HS-5 (cell line): ENCODE measurements around the gene MAN1C1.

Source experiments
- DNase-seq: peaks from one replicate; pipeline ENCODE4 v3.0.0-alpha.2; 2012; ENCODE audit warnings: low read depth

The MAN1C1 gene

DNA sequence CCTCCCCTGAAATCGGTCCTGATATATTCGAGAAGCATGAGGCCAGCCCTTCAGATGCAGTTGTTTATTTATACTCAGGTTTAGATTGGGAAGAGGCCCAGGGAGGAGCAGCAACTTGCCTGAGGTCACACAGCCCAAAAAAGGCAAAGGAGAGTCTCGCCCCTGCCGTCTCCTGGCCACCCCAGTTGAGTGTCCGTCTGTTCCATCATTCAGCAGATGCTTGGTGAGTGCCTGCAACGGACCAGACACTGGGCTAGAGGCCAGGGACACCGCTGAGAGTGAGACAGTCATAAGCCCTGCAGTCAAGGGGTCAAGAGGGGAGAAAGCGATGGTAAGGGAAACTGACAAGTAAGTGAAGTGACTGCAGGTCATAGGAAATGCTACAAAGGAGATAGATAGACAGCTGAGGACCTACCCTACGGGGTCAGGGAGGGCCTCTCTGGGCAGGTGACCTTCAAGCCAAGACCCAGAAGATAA, 168.0 kb downstream of the MAN1C1 start:
- DNase-seq = no peak

DNA sequence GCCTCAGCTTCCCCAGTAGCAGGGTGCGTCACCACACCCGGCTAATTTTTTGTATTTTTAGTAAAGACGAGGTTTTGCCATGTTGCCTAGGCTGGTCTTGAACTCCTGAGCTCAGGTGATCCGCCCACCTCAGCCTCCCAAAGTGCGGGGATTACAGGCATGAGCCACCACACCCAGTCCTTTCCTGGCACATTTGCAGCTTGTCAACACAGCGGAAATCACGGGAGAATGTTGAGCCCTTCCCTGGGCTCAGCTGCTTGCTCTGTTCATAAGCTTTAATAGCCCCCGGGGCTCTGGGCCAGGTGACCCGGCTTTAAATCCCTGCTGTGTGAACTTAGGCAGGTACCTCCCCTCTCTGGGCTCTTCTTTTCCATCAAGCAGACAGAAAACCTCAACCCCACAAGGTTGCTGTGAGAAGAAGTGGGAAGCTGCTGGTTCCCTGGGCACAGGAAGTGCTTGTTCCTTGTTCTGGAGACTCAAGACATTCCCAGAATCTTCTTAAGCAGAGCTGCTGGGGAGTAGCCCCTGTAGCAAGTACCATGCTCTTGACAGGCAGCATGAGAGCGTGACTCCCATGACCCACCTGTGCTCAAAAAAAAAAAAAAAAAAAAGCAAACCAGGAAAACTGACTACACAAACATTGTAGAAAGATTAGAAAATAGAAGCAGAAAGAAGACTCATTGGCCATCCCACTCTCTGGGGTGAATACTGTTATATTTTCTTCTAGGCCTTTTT, 168.9 kb downstream of the MAN1C1 start:
- DNase-seq = no peak

DNA sequence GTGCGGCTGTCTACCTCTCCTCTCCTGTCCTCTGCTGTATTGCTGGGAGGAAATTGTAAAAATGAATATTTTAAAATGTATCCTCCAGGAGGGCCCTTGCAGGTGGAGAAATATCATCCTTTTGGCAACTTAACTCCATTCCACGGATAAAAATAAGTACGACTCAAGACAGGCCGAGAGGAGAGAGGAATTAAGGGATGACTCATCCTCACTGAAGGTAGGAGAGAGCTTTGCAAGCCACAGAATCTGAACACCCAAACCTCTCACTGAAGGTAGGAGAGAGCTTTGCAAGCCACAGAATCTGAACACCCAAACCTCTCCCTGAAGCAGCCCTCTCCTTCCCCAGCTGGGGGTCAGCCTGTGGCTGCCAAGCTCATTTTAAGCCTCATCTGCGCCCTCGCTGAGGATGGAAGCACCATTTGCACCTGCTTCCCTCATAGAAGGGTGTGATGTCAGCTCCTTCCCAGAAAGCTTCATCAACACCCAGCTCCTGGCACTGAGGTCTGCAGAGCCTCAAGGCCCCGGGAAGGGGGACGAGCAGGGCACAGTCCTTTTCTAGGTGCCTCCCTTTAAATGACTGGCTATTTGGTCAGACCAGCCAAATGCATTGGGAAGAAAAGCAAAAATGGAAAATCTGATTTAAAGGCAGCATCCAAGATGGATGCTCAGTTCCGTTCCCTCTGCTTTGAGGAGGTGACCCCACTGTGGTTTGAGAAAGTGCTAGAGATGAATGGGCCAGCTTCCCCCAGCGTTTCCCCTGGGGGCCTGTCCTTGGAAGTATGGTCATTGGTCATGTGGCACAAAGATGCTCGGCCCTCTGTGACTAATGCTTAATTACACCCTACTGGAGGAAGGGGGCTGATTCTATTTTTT, 170.5 kb downstream of the MAN1C1 start:
- DNase-seq = no peak

DNA sequence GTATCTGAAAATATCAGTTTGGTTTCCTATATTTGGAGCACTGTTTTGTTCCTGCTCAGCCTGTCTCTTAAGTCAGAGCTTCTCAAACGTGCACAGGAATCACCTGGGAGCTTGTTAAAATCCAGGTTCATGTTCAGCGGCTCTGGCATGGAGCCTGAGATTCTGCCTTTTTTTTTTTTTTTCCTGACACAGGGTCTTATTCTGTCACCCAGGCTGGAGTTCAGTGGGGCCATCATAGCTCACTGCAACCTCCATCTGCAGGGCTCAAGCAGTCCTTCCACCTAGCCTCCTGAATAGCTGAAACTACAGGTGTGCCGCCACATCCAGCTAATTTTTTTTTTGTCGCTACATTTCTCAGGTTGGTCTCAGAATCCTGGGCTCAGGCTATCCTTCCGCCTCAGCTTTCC, 171.2 kb downstream of the MAN1C1 start:
- DNase-seq = no peak

DNA sequence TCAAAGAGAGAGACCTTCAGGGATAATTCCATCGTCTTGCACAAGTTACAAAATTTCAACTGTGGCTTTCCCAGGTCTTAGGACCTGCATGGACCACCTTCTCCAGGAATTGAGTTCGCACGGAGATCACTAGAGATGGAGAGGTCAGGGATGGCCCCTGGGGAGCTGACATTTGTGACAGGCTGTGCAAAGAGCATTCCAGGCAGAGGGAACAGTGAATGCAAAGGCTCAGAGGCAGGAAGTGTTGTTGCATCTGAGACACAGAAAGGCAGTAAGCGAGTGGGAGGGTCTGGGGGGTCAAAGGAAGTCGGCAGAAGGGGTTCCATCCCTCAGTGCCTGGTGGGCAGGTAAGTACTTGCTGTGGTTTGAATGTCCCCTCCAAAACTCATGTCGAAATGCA, 173.9 kb downstream of the MAN1C1 start:
- DNase-seq = no peak

DNA sequence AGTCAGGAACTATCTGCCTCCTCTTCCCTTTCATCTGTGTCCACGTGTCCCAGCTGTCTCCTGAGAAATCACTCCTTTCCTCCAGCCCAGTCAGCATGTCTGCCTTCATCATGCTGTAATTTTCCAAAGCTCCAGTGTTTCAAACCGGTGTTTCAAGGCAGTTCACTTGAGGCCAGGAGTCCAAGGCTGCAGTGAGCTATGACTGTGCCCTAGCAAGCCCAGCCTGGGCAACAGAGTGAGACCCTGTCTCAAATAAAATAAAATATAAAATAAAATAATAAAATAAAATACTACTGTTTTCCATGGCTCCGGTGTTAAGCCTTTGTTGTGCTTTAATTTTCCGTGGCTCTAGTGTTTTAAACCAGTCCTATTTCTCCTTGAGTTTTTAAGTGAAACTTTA, 175.5 kb downstream of the MAN1C1 start:
- DNase-seq = no peak

DNA sequence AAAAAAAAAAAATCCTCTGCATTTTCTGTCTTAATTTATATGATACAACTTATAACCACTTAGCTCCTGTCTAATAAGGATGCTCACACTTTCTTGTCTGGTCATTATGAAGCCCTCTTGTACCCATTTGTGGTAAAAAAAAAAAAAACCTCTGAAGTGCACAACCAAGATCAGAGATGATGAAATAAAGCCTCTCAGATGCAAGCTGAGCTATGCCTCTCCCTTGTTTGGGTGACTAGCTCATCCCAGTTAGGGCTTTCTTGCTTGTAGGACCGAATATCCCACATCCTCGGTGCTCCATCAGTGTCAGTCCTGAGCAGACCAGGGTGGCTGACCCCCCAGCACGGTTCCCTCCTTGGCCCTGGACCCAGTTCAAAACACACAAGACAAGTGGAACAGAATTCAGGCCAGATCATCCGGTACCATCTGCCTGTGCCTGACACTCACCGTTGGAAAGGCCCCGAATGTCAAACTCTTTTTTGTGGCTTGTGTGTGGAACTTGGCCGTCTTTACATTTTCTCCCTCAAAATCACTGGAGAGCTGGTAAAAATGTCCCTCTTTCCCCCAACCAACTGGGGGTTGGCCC, 177.1 kb downstream of the MAN1C1 start:
- no peak for DNase-seq

DNA sequence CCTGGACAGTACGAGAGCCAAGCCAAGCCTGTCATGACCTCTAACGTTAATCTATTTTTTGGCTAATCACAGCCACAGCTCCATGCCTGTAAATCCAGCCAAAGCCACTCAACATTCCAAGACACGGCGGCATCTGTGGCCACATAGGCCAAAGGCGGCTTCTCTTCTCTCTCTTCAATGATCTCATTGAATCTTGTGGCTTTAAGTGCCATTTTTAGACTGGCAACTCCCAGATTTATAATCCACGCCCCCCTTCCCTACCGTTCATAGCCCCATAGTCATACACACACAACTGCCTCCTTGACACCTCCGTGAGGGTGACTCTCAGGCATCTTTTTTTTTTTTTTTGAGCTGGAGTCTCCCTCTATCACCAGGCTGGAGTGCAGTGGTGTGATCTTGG, 177.7 kb downstream of the MAN1C1 start:
- DNase-seq = no peak

DNA sequence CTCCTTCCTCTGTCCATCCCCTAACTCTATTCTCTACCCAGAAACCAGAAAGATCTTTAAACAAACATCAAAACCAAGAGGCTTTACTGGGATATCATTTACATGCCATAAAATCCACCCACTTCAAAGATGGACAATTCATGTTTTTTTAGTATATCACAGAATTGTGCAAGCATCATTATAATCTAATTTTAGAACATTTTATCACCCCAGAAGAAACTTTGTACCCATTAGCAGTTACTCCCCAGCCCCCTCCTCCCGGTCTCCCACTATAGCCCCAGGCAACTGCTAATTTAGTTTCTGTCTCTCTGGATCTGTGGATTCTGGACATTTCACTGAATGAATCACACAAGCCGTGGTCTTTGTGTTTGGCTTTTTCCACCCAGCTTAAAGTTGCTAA, 178.6 kb downstream of the MAN1C1 start:
- no peak for DNase-seq

DNA sequence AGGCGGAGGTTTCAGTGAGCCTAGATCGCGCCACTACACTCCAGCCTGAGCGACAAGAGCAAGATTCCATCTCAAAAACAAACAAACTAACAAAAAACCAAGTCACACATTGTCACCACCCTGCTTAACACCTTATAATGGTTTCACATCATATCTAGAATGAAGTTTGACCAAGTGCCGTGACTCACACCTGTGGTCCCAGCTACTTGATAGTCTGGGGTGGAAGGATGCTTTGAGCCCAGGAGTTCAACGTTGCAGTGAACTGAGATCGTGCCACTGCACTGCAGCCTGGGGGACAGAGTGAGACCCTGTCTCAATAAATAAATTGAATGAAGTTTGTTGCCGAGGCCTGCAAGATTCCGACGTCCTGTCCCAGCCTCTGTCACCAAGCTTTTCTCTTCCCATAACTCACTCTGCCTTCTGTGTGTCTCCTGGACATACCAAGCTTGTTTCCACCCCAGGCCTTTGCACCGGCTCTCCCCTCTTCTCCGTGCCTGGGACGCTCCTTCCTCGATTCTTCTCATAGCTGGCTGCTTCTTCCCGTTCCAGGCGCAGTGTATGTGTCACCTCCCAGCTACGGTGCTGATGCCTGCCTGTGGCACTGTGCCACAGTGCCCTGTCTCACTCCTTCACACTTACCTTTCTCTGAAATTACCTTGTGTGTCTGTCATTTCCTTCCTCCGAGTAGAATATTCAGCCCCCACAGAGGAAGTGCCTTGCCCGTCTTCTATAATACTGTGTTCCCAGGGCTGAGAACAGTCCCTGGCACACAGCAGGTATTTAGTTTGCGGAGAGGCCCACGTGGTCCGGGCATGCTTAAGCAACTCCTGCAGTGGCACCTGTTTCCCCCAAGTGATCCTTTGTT, 179.6 kb downstream of the MAN1C1 start:
- DNase-seq = no peak

DNA sequence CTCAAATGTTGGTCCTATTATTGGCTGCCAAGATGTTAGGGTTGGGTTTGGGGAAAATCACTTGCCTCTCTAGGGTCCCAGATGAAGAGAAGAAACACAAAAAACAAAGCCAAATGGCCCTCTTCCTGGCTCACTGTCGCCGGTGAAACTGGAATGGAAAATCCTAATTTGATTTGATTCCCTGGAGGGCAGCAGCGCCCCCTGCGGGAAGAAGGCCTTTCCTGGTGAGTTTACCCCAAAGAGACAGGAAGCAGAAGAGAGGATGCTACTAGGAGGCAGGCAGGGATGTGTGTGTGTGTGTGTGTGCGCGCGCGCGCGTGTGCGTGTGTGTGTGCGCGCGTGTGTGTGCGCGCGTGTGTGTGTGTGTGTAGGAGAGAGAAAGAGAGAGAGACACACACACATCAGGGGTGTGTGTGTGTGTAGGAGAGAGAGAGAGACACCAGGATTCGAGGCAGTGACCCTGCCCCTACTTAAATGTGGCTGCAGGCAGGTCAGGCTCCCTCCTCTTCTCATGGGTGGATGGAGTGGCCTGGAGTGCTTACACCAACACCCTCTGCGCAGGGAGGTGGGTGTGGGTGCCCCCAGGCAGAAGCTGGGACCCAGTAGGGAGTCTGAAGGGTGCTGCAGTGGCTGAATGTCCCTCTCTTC, 180.3 kb downstream of the MAN1C1 start:
- no peak for DNase-seq

DNA sequence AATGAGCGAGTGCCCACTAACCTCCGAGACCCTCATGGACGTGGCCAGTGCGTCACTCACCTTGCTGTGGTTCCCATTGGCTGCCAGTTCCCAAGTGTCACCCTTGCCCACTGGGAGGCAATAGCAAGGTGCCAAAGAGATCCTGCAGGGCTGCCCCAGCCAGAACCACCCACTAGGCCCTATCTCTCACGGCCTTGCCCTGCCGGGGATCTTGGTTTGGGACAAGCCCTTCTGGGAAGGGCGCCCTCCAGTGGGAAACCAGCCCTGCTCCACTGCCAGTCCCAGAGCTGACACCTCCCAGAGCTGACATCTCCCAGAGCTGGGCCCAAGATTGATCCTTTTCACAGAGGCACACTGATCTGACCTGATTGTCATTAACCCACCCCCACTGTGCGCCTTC, 181.3 kb downstream of the MAN1C1 start:
- DNase-seq = no peak

DNA sequence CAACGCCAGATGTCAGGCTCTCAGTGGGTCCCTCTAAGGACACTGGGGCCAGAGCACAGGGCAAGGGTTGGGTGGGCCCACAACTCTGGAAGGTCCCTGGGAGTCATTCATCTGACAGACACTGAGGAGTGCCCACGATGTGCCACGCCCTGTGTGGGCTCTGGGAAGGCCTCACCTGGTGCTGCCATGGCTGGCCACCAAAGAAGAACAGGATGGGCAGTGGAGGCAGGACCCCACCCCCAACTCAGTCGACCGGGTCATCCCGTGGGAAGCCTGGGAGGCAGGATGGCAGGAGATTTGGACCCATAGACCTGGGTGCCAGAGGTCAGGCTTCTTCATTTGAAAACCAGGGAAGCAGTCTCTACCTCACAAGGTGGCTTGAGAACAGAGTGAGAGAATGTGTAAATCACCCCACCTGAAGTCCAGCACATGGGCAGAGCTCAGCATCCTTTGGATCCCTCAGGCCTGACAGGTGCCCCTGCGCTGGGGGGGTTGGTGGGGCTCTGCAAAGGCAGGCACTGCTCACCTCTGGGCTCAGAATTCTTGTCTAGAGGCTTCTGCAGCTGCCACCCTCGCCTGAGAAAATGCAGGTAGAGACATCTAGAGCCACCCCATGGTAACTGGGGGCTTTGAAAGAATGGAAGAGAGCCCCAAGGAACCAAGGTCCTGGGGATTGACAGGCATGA, 182.2 kb downstream of the MAN1C1 start:
- DNase-seq = no peak

DNA sequence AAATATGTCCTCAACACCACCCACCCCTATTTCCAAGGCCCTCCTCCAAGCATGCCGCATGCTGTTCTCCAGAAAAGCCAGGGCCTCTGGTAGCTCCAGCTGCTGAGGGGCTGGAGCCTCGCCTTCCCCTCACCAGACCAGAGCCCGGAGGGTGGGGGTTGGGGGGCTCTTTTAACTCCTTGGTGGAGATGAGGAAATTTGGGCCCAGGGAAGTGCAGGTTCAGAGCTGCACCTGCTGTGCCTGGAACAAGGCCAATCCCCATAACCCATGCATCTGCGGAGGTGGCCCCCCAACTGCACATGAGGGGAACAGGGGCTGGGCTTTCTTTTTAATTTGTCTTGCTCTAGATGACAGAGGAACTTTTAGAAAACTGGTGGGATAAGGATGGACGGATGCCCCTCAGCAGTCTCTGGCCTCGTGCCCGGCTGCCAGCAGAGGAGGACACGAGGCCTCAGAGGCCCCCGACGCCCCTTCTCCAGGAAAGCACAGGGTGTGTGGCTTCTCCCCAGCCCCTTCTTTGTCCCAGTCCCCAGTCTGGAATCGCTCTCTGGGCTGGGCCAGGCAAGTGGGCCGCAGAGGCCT, 182.9 kb downstream of the MAN1C1 start:
- no peak for DNase-seq

DNA sequence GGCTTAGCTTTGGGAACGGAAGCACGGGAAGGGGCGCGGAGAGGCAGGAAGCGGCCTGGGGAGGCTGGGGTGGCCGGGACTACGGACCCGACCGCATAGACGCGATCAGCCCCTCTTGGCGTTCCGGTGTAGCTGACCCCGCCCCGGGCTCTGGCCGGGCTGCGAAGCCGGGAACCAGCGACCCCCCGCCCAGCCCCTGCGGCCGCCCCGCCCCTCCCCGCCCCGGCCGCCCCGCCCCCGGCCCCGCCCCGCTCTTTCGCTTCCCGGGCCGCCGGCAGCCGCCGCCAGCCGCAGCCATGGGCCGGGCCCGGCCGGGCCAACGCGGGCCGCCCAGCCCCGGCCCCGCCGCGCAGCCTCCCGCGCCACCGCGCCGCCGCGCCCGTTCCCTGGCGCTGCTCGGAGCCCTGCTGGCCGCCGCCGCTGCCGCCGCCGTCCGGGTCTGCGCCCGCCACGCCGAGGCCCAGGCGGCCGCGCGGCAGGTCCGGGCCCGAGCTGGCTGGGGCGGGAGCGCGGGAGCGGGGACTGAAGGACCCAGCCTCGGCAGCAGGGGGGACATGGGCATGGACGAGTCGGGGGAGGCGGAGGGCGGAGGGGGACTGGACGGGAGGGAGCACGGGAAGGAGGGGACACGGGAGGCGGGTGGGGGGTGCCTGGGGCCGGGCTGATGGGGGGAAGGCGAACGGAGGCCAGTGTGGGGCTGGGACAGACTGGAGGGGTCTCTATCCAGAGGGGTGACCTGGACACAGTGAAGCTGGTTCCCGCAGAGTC, 183.5 kb downstream of the MAN1C1 start, which contains the start of gene SELENON:
SELENON (plus strand) TSS at position 259 of the 768 bp plus-strand sequence; CDS start at position 297, 38 bp downstream.
- no peak for DNase-seq

DNA sequence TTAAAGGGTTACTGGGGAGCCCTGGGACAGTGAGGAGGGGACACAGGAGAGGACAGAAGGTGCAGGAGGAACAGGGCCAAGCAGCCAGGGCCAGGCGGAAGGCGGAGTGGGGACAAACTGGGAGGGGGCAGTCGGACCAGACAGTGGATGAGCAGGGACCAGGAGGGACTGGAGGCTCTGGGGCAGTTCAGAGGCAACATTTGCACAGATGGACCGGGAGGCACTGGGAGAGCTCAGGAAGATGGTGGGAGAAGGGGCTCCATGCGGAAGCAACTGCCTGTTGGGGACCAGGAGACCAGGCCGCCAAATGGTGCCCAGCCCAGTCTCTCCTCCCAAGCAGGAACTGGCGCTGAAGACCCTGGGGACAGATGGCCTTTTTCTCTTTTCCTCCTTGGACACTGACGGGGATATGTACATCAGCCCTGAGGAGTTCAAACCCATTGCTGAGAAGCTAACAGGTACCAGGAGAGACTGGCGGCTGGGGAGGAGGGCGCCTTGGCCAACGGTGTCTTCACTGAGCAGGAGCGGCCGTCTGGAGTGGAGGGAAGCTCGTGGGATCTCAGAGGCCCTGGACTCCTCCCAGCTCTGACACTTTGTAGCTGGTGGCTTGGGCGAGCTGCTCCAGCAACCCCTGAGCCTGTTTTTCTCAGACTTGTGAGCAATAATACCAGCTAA, 184.2 kb downstream of the MAN1C1 start:
- DNase-seq = no peak

DNA sequence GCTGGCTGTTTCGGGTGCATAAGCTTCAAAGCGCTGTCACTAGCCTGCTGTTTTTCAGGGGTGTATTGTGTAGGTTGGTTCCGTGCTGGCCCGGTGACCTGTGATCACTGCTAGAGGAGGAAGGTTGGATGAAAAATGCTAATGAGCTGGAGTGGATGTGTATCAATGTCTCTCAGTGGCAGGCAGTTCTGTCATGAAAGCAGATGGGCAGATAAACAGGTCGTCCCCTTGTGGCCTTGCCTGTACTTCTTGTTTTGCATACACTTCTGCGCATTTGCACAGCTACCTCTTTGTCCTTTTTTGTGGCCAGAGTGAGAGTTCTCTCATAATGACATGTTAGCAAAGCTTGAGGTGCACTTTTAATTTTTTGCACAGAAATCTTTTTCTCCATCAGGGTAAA, 186.3 kb downstream of the MAN1C1 start:
- no peak for DNase-seq

DNA sequence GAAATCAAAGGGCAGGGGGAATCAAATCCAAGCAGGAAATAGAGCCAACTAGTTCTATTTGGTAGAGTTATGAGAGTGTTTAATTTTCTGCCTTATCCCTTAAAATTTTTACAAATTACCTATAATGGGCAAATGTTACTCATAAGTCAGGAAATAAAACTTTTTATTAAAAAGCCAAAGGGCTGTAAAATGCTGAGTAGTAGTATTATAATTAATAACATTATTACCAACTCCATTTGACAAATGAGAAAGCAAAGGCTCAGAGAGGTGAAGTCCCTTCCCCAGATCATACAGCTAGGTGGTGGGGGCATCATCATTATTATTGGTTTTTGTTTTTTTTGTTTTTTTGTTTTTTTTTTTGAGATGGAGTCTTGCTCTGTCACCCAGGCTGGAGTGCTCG, 186.8 kb downstream of the MAN1C1 start:
- no peak for DNase-seq
